Mesodermal cell (in vitro differentiated cells): Measurements from ENCODE around the gene PGC.
"Not testable (repeated sequence)": the region's sequence is repeated elsewhere in the genome, so short reads cannot be mapped to it uniquely, and the experiment has no call there.

ENCODE experiments used
- H3K27ac ChIP-seq: 2 replicates; pipeline ENCODE4 v1.7.0; 2013; ENCODE audit warnings: mild to moderate bottlenecking, low read depth, low read length, moderate library complexity; ENCODE audit not compliant: severe bottlenecking
- H3K36me3 ChIP-seq: 2 replicates; pipeline ENCODE4 v1.7.1; 2013; ENCODE audit warnings: mild to moderate bottlenecking, low read length, moderate library complexity; ENCODE audit not compliant: control insufficient read depth, insufficient read depth
- H3K4me1 ChIP-seq: one replicate; pipeline ENCODE4 v1.7.1; 2013; ENCODE audit warnings: mild to moderate bottlenecking, low read length; ENCODE audit not compliant: insufficient read depth, control insufficient read depth, poor library complexity, severe bottlenecking
- H3K4me3 ChIP-seq: 2 replicates; pipeline ENCODE4 v1.7.0; 2013; ENCODE audit warnings: low read length, control low read depth, mild to moderate bottlenecking; ENCODE audit not compliant: insufficient read depth, poor library complexity, severe bottlenecking; ENCODE audit errors: extremely low read depth
- H3K9me3 ChIP-seq: 2 replicates; pipeline ENCODE4 v1.7.1; 2013; ENCODE audit warnings: mild to moderate bottlenecking, low read length, moderate library complexity; ENCODE audit not compliant: control insufficient read depth
- WGBS, 2 experiments: methylation state at CpG; one replicate each; pipeline ENCODE4 v1.1.5; 2013; ENCODE audit warnings: missing lambda C conversion rate in 2 of 2; ENCODE audit not compliant: insufficient coverage in 2 of 2; 5-methylcytosine and 5-hydroxymethylcytosine counted together

The PGC gene

DNA sequence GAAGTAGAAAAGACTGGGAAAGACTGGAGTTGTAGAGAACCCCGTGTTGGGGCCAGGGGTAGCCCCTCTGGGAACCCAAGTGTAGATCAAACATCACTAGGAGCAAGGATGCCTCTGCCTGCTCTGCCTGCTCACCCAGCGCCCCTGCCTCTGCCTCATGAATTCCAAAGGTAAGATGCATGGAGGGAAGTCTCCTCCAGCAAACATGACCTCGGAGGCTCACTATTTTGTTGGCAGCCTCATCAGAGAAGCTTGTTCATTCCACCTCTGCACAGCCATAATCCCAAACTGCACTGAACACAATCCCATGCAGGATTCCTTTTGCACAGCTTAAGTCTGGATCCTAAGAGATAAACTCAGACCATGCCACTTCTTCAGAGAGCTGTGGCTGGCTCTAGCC, 27.6 kb upstream of the PGC start:
- H3K4me1 ChIP-seq: no peaks in the 10 kb centered on the region
- H3K9me3 ChIP-seq: no peaks in the 10 kb centered on the region
- peaks cover 52% of the 10 kb centered on the region for H3K36me3 ChIP-seq
- no peak overlapping the region for H3K4me3 ChIP-seq
- no peak overlapping the region for H3K27ac ChIP-seq
- WGBS, 2 experiments: 87 to 88% methylated on average over 3 of the region's 3 CpGs

DNA sequence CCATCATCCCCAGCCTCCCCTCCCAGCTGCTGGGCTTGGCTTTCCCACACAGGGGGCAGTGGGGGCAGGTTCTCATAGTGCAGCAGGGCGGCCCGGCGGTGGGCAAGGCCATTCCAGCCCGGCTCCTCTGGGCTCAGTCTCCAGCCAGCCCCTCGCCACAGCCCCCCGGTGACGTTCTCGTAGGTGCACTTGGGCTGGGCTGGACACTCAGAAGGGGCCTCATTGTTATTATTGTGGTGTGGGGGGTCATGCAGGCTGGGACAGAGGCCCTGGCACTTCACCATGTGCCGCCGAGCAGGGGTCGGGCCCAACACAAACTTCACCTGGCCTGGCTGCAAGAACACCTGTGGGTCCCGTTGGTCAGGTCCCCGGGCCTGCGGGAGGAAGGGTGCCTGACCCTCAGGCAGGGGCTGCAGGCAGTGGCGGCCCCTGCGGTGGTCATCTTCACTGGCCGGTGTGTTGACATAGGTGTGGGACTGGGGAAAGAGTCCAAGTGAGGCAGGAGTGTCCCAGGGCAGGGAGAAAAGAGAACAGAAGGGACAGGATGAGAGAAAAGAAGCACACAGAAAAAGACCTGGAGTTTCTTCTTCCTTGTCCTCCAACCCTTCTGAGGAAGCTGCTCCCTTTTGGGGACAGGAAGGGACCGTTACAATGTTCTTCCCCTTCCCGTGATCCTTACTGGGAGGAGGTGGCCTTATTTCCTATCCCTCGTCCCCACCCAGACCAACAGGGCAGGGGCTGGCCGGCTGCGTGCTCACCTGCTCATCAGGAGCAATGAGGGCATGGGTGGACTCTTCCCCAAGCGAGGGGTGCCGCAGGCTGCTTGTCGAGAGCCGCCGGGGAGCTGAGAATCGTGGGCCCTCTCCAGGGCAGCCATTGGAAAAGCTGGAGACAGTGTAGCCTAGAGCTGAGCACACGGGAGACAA, 24.1 kb upstream of the PGC start:
- Histone ChIP-seq H3K4me1 (peaks cover 24% of the 10 kb centered on the region), H3K27ac (no peak overlapping the region), H3K4me3 (no peak overlapping the region), H3K36me3 (peaks cover 40% of the 10 kb centered on the region), H3K9me3 (no peaks in the 10 kb centered on the region)
- 91 to 93% methylated on average over 14 to 29 of the region's 29 CpGs for WGBS, 2 experiments

GRCh38 chr6:41770381-41771057, 23.3 kb upstream of the PGC start:
- H3K4me3 ChIP-seq: no peak overlapping the region
- peaks cover 24% of the 10 kb centered on the region for H3K4me1 ChIP-seq
- H3K36me3 ChIP-seq: peaks cover 38% of the 10 kb centered on the region
- 95 to 97% methylated on average over 16 to 22 of the region's 30 CpGs for WGBS, 2 experiments
- no peaks in the 10 kb centered on the region for H3K9me3 ChIP-seq
- no peak overlapping the region for H3K27ac ChIP-seq

GRCh38 chr6:41769376-41769775, 22.2 kb upstream of the PGC start:
- Histone ChIP-seq H3K4me3 (no peak overlapping the region), H3K4me1 (peaks cover 24% of the 10 kb centered on the region), H3K27ac (no peak overlapping the region), H3K9me3 (no peaks in the 10 kb centered on the region), H3K36me3 (peaks cover 28% of the 10 kb centered on the region)
- 80 to 98% methylated on average over 3 to 4 of the region's 8 CpGs for WGBS, 2 experiments

DNA sequence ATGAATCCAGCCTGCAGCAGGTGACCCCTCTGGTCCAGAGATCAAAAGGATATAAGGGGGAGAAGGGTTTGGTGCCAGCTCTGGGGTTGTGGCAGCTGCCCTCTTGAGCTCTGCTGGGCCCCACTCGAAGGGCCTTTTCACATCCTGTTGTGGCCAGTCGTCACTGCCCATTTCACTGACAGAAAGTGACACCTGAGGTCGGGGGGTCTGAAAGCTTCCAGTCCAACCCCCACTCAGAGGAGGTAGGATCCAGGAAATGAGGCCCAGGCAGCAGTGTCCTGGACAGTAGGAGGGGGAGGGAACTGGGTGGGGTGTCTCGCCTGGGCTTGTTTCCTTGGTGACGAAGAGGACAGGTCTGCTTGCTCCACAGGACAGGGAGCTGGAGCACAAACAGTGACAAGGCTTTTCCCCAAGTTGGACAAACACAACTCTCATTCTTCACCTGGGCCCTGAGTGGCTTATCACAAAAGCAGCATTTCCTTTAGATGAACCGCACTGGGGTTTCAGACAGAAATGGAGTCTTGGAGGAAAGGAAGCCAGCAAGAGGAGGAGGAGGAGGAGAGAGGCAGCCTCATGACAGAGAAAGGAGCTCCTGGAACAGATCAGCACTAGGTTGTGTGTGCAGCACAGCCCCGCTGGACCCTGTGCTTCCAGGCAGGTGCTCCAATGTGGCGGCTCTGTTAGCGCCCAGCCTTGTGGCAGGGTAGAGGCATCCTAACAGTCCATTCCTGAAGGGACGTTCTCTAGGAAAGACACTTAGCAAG, 21.5 kb upstream of the PGC start:
- Histone ChIP-seq H3K27ac (peak overlapping the region; percentile 29), H3K9me3 (no peaks in the 10 kb centered on the region), H3K4me3 (no peak overlapping the region), H3K36me3 (peaks cover 24% of the 10 kb centered on the region), H3K4me1 (peaks cover 24% of the 10 kb centered on the region)
- 82 to 88% methylated on average over 6 to 8 of the region's 10 CpGs for WGBS, 2 experiments

- WGBS, 2 experiments: 77 to 82% methylated on average over 7 to 9 of the region's 12 CpGs
- no peaks in the 10 kb centered on the region for H3K9me3 ChIP-seq
- peaks cover 24% of the 10 kb centered on the region for H3K4me1 ChIP-seq
- H3K27ac ChIP-seq: peak overlapping the region; percentile 41
- H3K4me3 ChIP-seq: no peak overlapping the region
- H3K36me3 ChIP-seq: peaks cover 18% of the 10 kb centered on the region
Measured at GRCh38 chr6:41767112-41767833, 20.1 kb upstream of the PGC start.

DNA sequence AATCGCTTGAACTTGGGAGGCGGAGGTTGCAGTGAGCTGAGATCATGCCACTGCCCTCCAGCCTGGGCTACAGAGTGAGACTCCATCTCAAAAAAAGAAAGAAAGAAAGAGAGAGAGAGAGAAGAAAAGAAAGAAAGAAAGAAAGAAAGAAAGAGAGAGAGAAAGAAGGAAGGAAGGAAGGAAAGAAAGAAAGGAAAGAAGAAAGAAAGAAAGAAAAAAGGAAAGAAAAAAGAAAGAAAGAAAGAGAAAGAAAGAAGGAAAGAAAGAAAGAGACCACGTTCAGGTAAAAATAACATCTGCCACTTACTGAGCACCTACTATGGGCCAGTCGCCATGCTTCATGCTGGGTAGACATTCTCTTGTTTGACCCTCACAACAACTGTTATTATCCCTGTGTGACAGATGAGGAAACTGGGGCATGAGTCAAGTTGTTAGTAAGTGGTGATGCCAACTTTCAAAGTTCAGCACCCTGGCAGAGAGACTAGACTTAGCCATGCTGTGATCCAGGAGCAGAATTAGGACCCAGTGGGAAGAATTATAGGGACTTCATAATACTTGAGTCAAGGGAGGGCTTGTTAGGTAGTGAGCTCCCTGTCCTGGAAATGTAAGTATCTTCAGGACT, 19.0 kb upstream of the PGC start:
- 83 to 100% methylated on average over 2 of the region's 4 CpGs for WGBS, 2 experiments
- Histone ChIP-seq H3K4me1 (peaks cover 24% of the 10 kb centered on the region), H3K36me3 (peaks cover 11% of the 10 kb centered on the region)
- H3K27ac ChIP-seq, H3K9me3 ChIP-seq, H3K4me3 ChIP-seq: not testable (repeated sequence)

DNA sequence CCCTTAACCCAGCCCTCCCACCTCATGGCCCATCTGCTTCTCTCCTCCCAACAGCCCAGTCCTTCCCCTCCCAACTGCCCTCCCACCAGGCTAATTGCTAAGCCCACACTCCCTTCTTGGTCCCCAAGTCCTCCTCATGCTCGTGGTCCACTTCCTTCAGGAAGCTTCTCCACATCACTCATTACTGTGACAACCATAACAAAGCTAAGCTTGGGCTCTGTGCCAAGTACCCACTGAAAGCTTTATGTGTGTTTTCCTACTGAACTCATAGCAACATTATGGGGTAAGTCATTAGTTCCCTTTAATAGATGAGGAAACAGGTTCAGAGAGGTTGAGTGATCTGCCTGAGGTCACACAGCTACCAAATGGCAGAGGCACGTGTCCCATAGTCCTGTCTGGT, 16.3 kb upstream of the PGC start:
- no peak overlapping the region for H3K4me3 ChIP-seq
- 76 to 77% methylated on average over 2 of the region's 2 CpGs for WGBS, 2 experiments
- H3K4me1 ChIP-seq: peaks cover 20% of the 10 kb centered on the region
- H3K36me3 ChIP-seq: no peaks in the 10 kb centered on the region
- no peak overlapping the region for H3K27ac ChIP-seq
- no peaks in the 10 kb centered on the region for H3K9me3 ChIP-seq

- H3K4me1 ChIP-seq: peaks cover 20% of the 10 kb centered on the region
- 70 to 88% methylated on average over 2 of the region's 2 CpGs for WGBS, 2 experiments
- H3K27ac ChIP-seq: no peak overlapping the region
- H3K36me3 ChIP-seq: no peaks in the 10 kb centered on the region
- H3K4me3 ChIP-seq: no peak overlapping the region
- H3K9me3 ChIP-seq: no peaks in the 10 kb centered on the region
Measured at GRCh38 chr6:41759905-41760579, 12.8 kb upstream of the PGC start.
